Mesothelial cell of epicardium (in vitro differentiated cells): ENCODE measurements around the gene PEX11G. TPM values are rescaled to one million over a fixed set of nuclear protein-coding genes. Genes with fewer than 3 reads are reported as not detected.

Experiments used
- DNase-seq, 2 experiments: peaks; one replicate each; pipeline ENCODE4 v3.0.0; 2021; ENCODE audit warnings: low spot score in 2 of 2; ENCODE audit not compliant: unreplicated experiment in 2 of 2
- H3K27ac Mint-ChIP-seq: 2 replicates; pipeline ENCODE4 v1.8.0; 2021; ENCODE audit warnings: mixed read lengths
- H3K27me3 Mint-ChIP-seq: 2 replicates; pipeline ENCODE4 v1.8.0; 2021; ENCODE audit warnings: low read depth, mixed read lengths
- H3K36me3 Mint-ChIP-seq: 2 replicates; pipeline ENCODE4 v1.8.0; 2021; ENCODE audit warnings: mixed read lengths
- H3K4me1 Mint-ChIP-seq: 2 replicates; pipeline ENCODE4 v1.8.0; 2021; ENCODE audit warnings: mixed read lengths
- H3K4me3 Mint-ChIP-seq: 2 replicates; pipeline ENCODE4 v1.8.0; 2021; ENCODE audit warnings: mild to moderate bottlenecking, moderate library complexity, mixed read lengths
- H3K9me3 Mint-ChIP-seq: 2 replicates; pipeline ENCODE4 v1.8.0; 2021; ENCODE audit warnings: mixed read lengths
- CTCF ChIP-seq: fragments of 200-600 bp; sonication (generic); IDR thresholded peaks from one replicate; pipeline ENCODE4 v1.5.0; 2021; ENCODE audit warnings: antibody characterized with exemption; ENCODE audit not compliant: unreplicated experiment
- total RNA-seq: library from RNA; stranded (reverse); gene quantifications from 3 replicates; pipeline ENCODE4 v1.2.1, GENCODE V29; 2021

The PEX11G gene
- total RNA-seq, 1 donor from 2014 or later, result 7.0 TPM

- Mint-ChIP-seq H3K27ac (peak overlapping the region; percentile 90), H3K4me3 (peak overlapping the region; percentile 94), H3K9me3 (no peaks in the 10 kb centered on the region), H3K4me1 (peaks cover 7% of the 10 kb centered on the region), H3K27me3 (no peaks in the 10 kb centered on the region), H3K36me3 (peaks cover 8% of the 10 kb centered on the region)
- no peak for DNase-seq
- TF ChIP-seq CTCF, result no peak
These were observed 44.5 kb upstream of the PEX11G start for GRCh38 chr19:7533281-7533885.

GRCh38 chr19:7529610-7530490 is 41.0 kb upstream of the PEX11G start:
- Mint-ChIP-seq H3K4me1 (no peaks in the 10 kb centered on the region), H3K27ac (no peak overlapping the region), H3K9me3 (no peaks in the 10 kb centered on the region), H3K36me3 (peaks cover 8% of the 10 kb centered on the region), H3K27me3 (no peaks in the 10 kb centered on the region), H3K4me3 (no peak overlapping the region)
- DNase-seq, result no peak
- no peak for TF ChIP-seq CTCF

GRCh38 chr19:7529246-7529600 is 40.4 kb upstream of the PEX11G start:
- no peaks in the 10 kb centered on the region for H3K4me1 Mint-ChIP-seq
- H3K36me3 Mint-ChIP-seq, result peaks cover 8% of the 10 kb centered on the region
- no peak for TF ChIP-seq CTCF
- no peaks in the 10 kb centered on the region for H3K9me3 Mint-ChIP-seq
- H3K4me3 Mint-ChIP-seq, result no peak overlapping the region
- no peaks in the 10 kb centered on the region for H3K27me3 Mint-ChIP-seq
- DNase-seq, result no peak
- no peak overlapping the region for H3K27ac Mint-ChIP-seq

- Mint-ChIP-seq H3K27me3 (no peaks in the 10 kb centered on the region), H3K9me3 (no peaks in the 10 kb centered on the region), H3K4me3 (no peak overlapping the region), H3K27ac (no peak overlapping the region), H3K36me3 (peaks cover 8% of the 10 kb centered on the region), H3K4me1 (no peaks in the 10 kb centered on the region)
- no peak for DNase-seq
- no peak for TF ChIP-seq CTCF
These were observed 39.8 kb upstream of the PEX11G start for GRCh38 chr19:7528522-7529245.

- Mint-ChIP-seq H3K9me3 (no peaks in the 10 kb centered on the region), H3K36me3 (peaks cover 8% of the 10 kb centered on the region), H3K27me3 (no peaks in the 10 kb centered on the region), H3K4me3 (no peak overlapping the region), H3K27ac (no peak overlapping the region), H3K4me1 (peaks cover 5% of the 10 kb centered on the region)
- no peak for DNase-seq
- TF ChIP-seq CTCF, result no peak
These were observed 39.3 kb upstream of the PEX11G start for GRCh38 chr19:7528192-7528519.
